HepG2 (cell line): ENCODE measurements around the gene ARHGAP21. TPM values are rescaled to one million over a fixed set of nuclear protein-coding genes. Genes with fewer than 3 reads are reported as not detected.

Source experiments
- ATF7 ChIP-seq, 2 experiments: fragments of 450-650 bp in 1 of 2; sonication (generic) in 1 of 2; formaldehyde crosslinking in 1 of 2; IDR thresholded peaks; 2 replicates each; pipeline versions ENCODE4 v1.4.0 to v1.6.1; 2016 to 2020; ENCODE audit warnings: antibody characterized with exemption in 1 of 2, mild to moderate bottlenecking in 1 of 2, missing genetic modification reagents in 1 of 2
- ELF1 ChIP-seq: sonication (generic); formaldehyde crosslinking; IDR thresholded peaks from 2 replicates; pipeline ENCODE4 v1.4.0; 2020; ENCODE audit warnings: missing genetic modification reagents
- EP300 ChIP-seq, 3 experiments: sonication (generic) in 1 of 3; formaldehyde crosslinking in 1 of 3; IDR thresholded peaks; 2 replicates each; pipeline versions ENCODE4 v1.5.1 to v1.6.1; 2011 to 2020; ENCODE audit warnings: low read depth in 2 of 3, low read length in 2 of 3, borderline replicate concordance in 1 of 3, improper control_type of control experiment in 1 of 3, mild to moderate bottlenecking in 1 of 3, missing genetic modification reagents in 1 of 3, moderate library complexity in 1 of 3
- GPN1 ChIP-seq: sonication (generic); formaldehyde crosslinking; IDR thresholded peaks from 2 replicates; pipeline ENCODE4 v1.5.1; 2020; ENCODE audit warnings: missing genetic modification reagents, borderline replicate concordance
- HOXA5 ChIP-seq: sonication (generic); formaldehyde crosslinking; IDR thresholded peaks from 2 replicates; pipeline ENCODE4 v1.4.0; 2020; ENCODE audit warnings: missing genetic modification reagents
- HOXA7 ChIP-seq: sonication (generic); formaldehyde crosslinking; IDR thresholded peaks from 2 replicates; pipeline ENCODE4 v1.8.1; 2022; ENCODE audit warnings: mild to moderate bottlenecking, missing genetic modification reagents, moderate library complexity
- JUN ChIP-seq: sonication (generic); formaldehyde crosslinking; IDR thresholded peaks from 2 replicates; pipeline ENCODE4 v1.4.0; 2020; ENCODE audit warnings: mild to moderate bottlenecking, missing genetic modification reagents
- NR0B2 ChIP-seq: sonication (generic); formaldehyde crosslinking; IDR thresholded peaks from 2 replicates; pipeline ENCODE4 v1.4.0; 2020; ENCODE audit warnings: mild to moderate bottlenecking, missing genetic modification reagents
- NR2C2 ChIP-seq: sonication (generic); formaldehyde crosslinking; IDR thresholded peaks from 2 replicates; pipeline ENCODE4 v1.4.0; 2020; ENCODE audit warnings: missing genetic modification reagents, mild to moderate bottlenecking, moderate library complexity, borderline replicate concordance
- RARG ChIP-seq: sonication (generic); formaldehyde crosslinking; IDR thresholded peaks from 2 replicates; pipeline ENCODE4 v1.4.0; 2020; ENCODE audit warnings: low read depth, mild to moderate bottlenecking, missing genetic modification reagents
- RFX3 ChIP-seq: IDR thresholded peaks from 2 replicates; pipeline ENCODE4 v1.6.1; 2016; ENCODE audit warnings: missing biosample characterization, missing genetic modification reagents
- SMAD3 ChIP-seq: sonication (generic); formaldehyde crosslinking; IDR thresholded peaks from 2 replicates; pipeline ENCODE4 v1.4.0; 2020; ENCODE audit warnings: missing genetic modification reagents
- SMC3 ChIP-seq: IDR thresholded peaks from 2 replicates; pipeline ENCODE4 v1.6.1; 2011; ENCODE audit warnings: low read length, improper control_type of control experiment
- TOPORS ChIP-seq: sonication (generic); formaldehyde crosslinking; IDR thresholded peaks from 2 replicates; pipeline ENCODE4 v1.8.0; 2023; ENCODE audit warnings: mild to moderate bottlenecking, missing genetic modification reagents
- YEATS2 ChIP-seq: sonication (generic); formaldehyde crosslinking; IDR thresholded peaks from 2 replicates; pipeline ENCODE4 v1.4.0; 2020; ENCODE audit warnings: missing genetic modification reagents, borderline replicate concordance
- ZBTB42 ChIP-seq: sonication (generic); formaldehyde crosslinking; IDR thresholded peaks from 2 replicates; pipeline ENCODE4 v1.5.0; 2020; ENCODE audit warnings: mild to moderate bottlenecking, missing genetic modification reagents
- ZBTB49 ChIP-seq: sonication (generic); formaldehyde crosslinking; IDR thresholded peaks from 2 replicates; pipeline ENCODE4 v1.4.0; 2020; ENCODE audit warnings: missing genetic modification reagents, borderline replicate concordance
- ZFYVE20 ChIP-seq: sonication (generic); formaldehyde crosslinking; IDR thresholded peaks from 2 replicates; pipeline ENCODE4 v1.8.0; 2023; ENCODE audit warnings: low read depth, mild to moderate bottlenecking, moderate library complexity, missing genetic modification reagents, borderline replicate concordance
- ZNF180 ChIP-seq: sonication (generic); formaldehyde crosslinking; IDR thresholded peaks from 2 replicates; pipeline ENCODE4 v1.4.0; 2020; ENCODE audit warnings: low read depth, missing genetic modification reagents, borderline replicate concordance
- ZNF276 ChIP-seq: sonication (generic); formaldehyde crosslinking; IDR thresholded peaks from 2 replicates; pipeline ENCODE4 v1.4.0; 2020; ENCODE audit warnings: mild to moderate bottlenecking, low read depth, missing genetic modification reagents
- ZNF282 ChIP-seq: fragments of 450-650 bp; IDR thresholded peaks from 2 replicates; pipeline ENCODE4 v1.6.1; 2018; ENCODE audit not compliant: partially characterized antibody
- ZNF430 ChIP-seq: sonication (generic); formaldehyde crosslinking; IDR thresholded peaks from 2 replicates; pipeline ENCODE4 v1.9.0; 2021; ENCODE audit warnings: mild to moderate bottlenecking, missing genetic modification reagents
- ZNF550 ChIP-seq: sonication (generic); formaldehyde crosslinking; IDR thresholded peaks from 2 replicates; pipeline ENCODE4 v1.4.0; 2020; ENCODE audit warnings: mild to moderate bottlenecking, missing genetic modification reagents, borderline replicate concordance
- ZNF850 ChIP-seq: sonication (generic); formaldehyde crosslinking; conservative IDR thresholded peaks from 2 replicates; pipeline ENCODE4 v1.9.0; 2021; ENCODE audit warnings: mild to moderate bottlenecking, missing genetic modification reagents
- polyA plus RNA-seq, 8 experiments: library from polyadenylated mRNA; depleted of rRNA in 3 of 8; stranded (reverse) in 7 of 8; unstranded in 1 of 8; fragments of >200 nt; fragmentation: Illumina TruSeq in 4 of 8; extraction: Trizol in 4 of 8; gene quantifications; 2 replicates each; pipeline versions ENCODE4 v1.2.1 to v1.2.3, GENCODE V29; 2011 to 2016; ENCODE audit warnings: low read depth in 4 of 8, missing spikeins in 1 of 8, mixed read lengths in 1 of 8; ENCODE audit not compliant: insufficient read depth in 1 of 8
- total RNA-seq, 5 experiments: library from RNA; depleted of rRNA; stranded (reverse); fragments of >200 nt; fragmentation: Illumina TruSeq; extraction: Trizol; gene quantifications; 2 replicates each; pipeline ENCODE4 v1.2.3, GENCODE V29; 2016; ENCODE audit warnings: low read depth in 1 of 5
- TF ChIP-seq, protein P1 (sequence below): IDR thresholded peaks from 2 replicates; pipeline ENCODE4 v1.6.1; 2016; ENCODE audit warnings: control low read depth

Gene ARHGAP21
- total and polyA plus RNA-seq, 2 of the 13 experiments (the other 11 are each of a cell fraction or from before 2014, with no cell fraction given): 23.9 to 26.6 TPM

DNA sequence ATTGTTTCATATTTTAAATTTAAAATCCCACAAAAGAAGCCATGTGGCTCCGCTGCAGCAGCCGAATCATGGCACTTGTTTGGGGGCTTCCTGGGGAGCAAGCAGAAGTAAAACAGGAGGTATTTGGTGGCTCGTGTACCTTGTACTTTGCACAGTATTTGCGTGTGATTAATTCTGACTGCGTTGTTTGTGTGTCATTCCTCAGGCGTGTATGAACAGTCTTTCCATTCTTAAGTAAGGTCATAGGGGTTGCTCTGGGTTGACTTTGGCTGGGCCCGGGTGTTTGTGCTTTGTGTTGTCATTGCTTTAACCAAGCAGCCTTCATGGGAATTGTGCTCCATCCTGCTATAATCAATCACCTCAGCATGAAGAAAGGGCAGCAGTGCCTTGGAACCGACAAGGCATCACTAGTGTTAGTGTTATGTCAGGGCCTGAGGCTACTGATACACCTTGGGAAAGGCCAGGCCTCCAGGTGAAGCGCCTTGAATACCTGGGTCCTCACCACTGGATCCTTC is 182.4 kb downstream of the ARHGAP21 start (continued):
- no peak for TF ChIP-seq ZBTB49 (CRISPR knock-in tag)
- TF ChIP-seq HOXA7 (CRISPR knock-in tag): no peak
- no peak for TF ChIP-seq ZNF180 (CRISPR knock-in tag)
- no peak for TF ChIP-seq TOPORS (CRISPR knock-in tag)
- TF ChIP-seq SMAD3 (CRISPR knock-in tag): 0 out of 2 replicates have a peak, but pooled peaks have one; percentile 54
- TF ChIP-seq ZNF850: no peak
- TF ChIP-seq HOXA5 (CRISPR knock-in tag): 0 out of 2 replicates have a peak, but pooled peaks have one; percentile 61
- TF ChIP-seq RARG (CRISPR knock-in tag): no peak
- no peak for TF ChIP-seq ZNF550 (CRISPR knock-in tag)
- no peak for TF ChIP-seq ZFYVE20 (CRISPR knock-in tag)
- peak; percentile 66; the same call in 1 of the 2 replicates for TF ChIP-seq YEATS2 (CRISPR knock-in tag)
- no peak for TF ChIP-seq NR0B2 (CRISPR knock-in tag)
- TF ChIP-seq SMC3: peak; percentile 11; the same call in 1 of the 2 replicates
- no peak for TF ChIP-seq ATF7 (IDR thresholded peaks at IDR 0.05)
- peak; percentile 42; the same call in 1 of the 2 replicates for TF ChIP-seq ATF7 (CRISPR knock-in tag; IDR thresholded peaks at IDR 0.05)
- peak; percentile 92 to 98 for TF ChIP-seq EP300 (IDR thresholded peaks at IDR 0.05; ENCODE audit: low read depth in 2 of 2, low read length in 2 of 2)
- TF ChIP-seq EP300 (CRISPR knock-in tag; IDR thresholded peaks at IDR 0.05; ENCODE audit: borderline replicate concordance): peak; percentile 94
- TF ChIP-seq ZBTB42 (CRISPR knock-in tag): no peak
- TF ChIP-seq NR2C2 (CRISPR knock-in tag): peak; percentile 32; the same call in 1 of the 2 replicates
- TF ChIP-seq, protein P1, sequence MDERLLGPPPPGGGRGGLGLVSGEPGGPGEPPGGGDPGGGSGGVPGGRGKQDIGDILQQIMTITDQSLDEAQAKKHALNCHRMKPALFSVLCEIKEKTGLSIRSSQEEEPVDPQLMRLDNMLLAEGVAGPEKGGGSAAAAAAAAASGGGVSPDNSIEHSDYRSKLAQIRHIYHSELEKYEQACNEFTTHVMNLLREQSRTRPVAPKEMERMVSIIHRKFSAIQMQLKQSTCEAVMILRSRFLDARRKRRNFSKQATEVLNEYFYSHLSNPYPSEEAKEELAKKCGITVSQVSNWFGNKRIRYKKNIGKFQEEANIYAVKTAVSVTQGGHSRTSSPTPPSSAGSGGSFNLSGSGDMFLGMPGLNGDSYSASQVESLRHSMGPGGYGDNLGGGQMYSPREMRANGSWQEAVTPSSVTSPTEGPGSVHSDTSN: no peak; the same call in 1 of the 2 replicates
- TF ChIP-seq ZNF276 (CRISPR knock-in tag): no peak
- TF ChIP-seq ZNF282: no peak
- TF ChIP-seq RFX3 (CRISPR knock-in tag): no peak
- TF ChIP-seq ELF1 (CRISPR knock-in tag): peak; percentile 13; the same call in 1 of the 2 replicates
- TF ChIP-seq ZNF430: 0 out of 2 replicates have a peak, but pooled peaks have one; percentile 43
- TF ChIP-seq GPN1 (CRISPR knock-in tag): no peak
- TF ChIP-seq JUN (CRISPR knock-in tag): peak; percentile 63; the same call in 1 of the 2 replicates
